ENCODE data around the gene TCEAL2. TPM values are rescaled to one million over a fixed set of nuclear protein-coding genes. Genes with fewer than 3 reads are reported as not detected.

Gene TCEAL2
- polyA plus RNA-seq, 1 donor from 2014 or later: not detected

GRCh38 chrX:102154900-102155805, 29.7 kb downstream of the TCEAL2 start:
- Mint-ChIP-seq H3K27me3 (peaks cover 3% of the 10 kb centered on the region), H3K4me3 (peak overlapping the region; percentile 93 to 98 (median 96)), H3K36me3 (no peaks in the 10 kb centered on the region), H3K9me3 (no peaks in the 10 kb centered on the region), H3K4me1 (peaks cover 0 to 8% (median 3%) of the 10 kb centered on the region in 3 donors), H3K27ac (peak overlapping the region in 2 of 3 donors; percentile 76 to 89)

- Mint-ChIP-seq H3K4me3 (peak within 1 kb of the TSS; percentile 93 to 98 (median 96)), H3K27ac (peak within 1 kb of the TSS in 2 of 3 donors; percentile 76 to 89), H3K4me1 (peaks cover 0 to 8% (median 3%) of the 10 kb centered on the region in 3 donors), H3K36me3 (no peaks in the 10 kb centered on the region), H3K27me3 (peaks cover 3% of the 10 kb centered on the region), H3K9me3 (no peaks in the 10 kb centered on the region)
Measured at GRCh38 chrX:102155806-102156179, 30.3 kb downstream of the TCEAL2 start, which contains the start of gene BEX5. Gene BEX5 (minus strand): TSS chrX:102155977. CDS start chrX:102154265, 1,712 bp downstream.

Other genes with a start within 250 kb of the TCEAL2 start
- gene ZMAT1, start 193.7 kb upstream of the TCEAL2 start, polyA plus RNA-seq: 3.6 TPM
- gene TCEAL6, start 16.8 kb downstream of the TCEAL2 start, polyA plus RNA-seq: not detected
- gene BEX5, start 30.3 kb downstream of the TCEAL2 start, polyA plus RNA-seq: 2.0 TPM
- gene TCP11X1, start 89.6 kb downstream of the TCEAL2 start, polyA plus RNA-seq: not detected
- not detected for gene NXF2, start 121.5 kb downstream of the TCEAL2 start, polyA plus RNA-seq